GM10266 (cell line): ENCODE results near the gene TMEM184C.

Experiments
- DNase-seq: peaks from one replicate; pipeline ENCODE4 v3.0.0; 2012; ENCODE audit errors: extremely low spot score
- TF ChIP-seq, protein P1 (sequence below): IDR thresholded peaks from 2 replicates; pipeline ENCODE4 v1.5.1; 2012; ENCODE audit warnings: mild to moderate bottlenecking, low read depth; ENCODE audit not compliant: control insufficient read depth, insufficient read depth; ENCODE audit errors: missing control alignments

The TMEM184C gene

DNA sequence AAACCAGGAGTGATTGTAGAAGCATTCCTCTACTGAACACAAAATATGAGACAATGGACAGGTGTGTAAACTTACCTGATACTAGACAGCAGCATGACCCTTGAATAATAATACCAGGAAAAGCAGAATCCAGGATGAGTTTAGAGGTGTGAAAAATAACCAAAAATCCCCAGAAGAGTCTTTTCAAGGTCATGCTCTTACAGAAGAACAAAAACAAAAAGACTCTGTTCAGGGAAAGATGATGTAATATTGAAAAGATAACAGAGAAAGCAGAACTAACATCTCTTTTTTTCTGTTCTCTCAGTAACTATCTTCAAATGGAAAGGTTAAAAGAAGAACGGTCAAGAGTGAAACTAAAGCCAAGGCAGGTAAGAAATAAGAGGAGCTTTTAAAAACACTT is 100.7 kb downstream of the TMEM184C start:
- DNase-seq, result peak; percentile 47
- TF ChIP-seq, protein P1, sequence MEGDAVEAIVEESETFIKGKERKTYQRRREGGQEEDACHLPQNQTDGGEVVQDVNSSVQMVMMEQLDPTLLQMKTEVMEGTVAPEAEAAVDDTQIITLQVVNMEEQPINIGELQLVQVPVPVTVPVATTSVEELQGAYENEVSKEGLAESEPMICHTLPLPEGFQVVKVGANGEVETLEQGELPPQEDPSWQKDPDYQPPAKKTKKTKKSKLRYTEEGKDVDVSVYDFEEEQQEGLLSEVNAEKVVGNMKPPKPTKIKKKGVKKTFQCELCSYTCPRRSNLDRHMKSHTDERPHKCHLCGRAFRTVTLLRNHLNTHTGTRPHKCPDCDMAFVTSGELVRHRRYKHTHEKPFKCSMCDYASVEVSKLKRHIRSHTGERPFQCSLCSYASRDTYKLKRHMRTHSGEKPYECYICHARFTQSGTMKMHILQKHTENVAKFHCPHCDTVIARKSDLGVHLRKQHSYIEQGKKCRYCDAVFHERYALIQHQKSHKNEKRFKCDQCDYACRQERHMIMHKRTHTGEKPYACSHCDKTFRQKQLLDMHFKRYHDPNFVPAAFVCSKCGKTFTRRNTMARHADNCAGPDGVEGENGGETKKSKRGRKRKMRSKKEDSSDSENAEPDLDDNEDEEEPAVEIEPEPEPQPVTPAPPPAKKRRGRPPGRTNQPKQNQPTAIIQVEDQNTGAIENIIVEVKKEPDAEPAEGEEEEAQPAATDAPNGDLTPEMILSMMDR, result no peak
